HG03064 (cell line): ENCODE data around the gene STK11.

Experiments
- ATAC-seq: cut with Tn5 transposase; IDR thresholded peaks from one replicate; pipeline ENCODE4 v1.9.1; 2021; ENCODE audit warnings: low read depth; ENCODE audit not compliant: unreplicated experiment

Gene STK11, protein sequence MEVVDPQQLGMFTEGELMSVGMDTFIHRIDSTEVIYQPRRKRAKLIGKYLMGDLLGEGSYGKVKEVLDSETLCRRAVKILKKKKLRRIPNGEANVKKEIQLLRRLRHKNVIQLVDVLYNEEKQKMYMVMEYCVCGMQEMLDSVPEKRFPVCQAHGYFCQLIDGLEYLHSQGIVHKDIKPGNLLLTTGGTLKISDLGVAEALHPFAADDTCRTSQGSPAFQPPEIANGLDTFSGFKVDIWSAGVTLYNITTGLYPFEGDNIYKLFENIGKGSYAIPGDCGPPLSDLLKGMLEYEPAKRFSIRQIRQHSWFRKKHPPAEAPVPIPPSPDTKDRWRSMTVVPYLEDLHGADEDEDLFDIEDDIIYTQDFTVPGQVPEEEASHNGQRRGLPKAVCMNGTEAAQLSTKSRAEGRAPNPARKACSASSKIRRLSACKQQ

DNA sequence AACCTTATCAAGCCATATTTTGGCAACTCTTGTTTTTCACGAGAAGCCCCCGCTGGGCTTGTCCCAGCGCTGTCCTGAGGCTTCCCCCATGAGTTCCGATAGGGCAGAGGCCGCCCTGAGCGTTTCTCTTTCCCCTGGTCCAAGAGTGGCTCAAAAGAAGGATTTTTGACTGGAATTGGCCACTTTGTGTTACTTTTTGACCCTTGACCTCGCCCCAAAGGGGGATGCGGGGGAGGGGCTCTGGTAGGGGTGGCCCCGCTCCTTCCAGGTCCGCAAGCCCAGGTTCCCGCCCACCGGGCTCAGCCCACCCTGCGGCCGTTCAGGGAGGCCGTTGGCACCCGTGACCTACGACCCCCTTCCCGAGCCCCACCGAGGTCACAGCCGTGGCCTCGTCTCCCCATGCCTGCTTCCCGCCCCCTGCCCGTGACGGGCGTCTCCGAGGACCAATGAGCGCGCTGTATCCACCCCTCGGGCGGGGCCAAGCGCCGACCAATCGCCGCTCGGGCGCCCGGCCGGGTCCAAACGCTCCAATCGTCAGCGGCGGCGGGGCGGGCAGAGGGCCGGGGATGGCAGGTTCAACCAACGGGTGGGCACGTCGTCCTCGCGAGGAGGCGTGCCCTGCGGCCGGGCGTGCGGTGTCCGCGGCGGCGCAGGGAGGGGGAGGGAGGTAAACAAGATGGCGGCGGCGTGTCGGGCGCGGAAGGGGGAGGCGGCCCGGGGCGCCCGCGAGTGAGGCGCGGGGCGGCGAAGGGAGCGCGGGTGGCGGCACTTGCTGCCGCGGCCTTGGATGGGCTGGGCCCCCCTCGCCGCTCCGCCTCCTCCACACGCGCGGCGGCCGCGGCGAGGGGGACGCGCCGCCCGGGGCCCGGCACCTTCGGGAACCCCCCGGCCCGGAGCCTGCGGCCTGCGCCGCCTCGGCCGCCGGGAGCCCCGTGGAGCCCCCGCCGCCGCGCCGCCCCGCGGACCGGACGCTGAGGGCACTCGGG lies at the start of gene STK11:
Gene STK11 (plus strand): TSS at position 665 of the 986 bp plus-strand sequence. CDS start 1,136 bp downstream, outside the sequence.
- peak; percentile 59 for ATAC-seq

DNA sequence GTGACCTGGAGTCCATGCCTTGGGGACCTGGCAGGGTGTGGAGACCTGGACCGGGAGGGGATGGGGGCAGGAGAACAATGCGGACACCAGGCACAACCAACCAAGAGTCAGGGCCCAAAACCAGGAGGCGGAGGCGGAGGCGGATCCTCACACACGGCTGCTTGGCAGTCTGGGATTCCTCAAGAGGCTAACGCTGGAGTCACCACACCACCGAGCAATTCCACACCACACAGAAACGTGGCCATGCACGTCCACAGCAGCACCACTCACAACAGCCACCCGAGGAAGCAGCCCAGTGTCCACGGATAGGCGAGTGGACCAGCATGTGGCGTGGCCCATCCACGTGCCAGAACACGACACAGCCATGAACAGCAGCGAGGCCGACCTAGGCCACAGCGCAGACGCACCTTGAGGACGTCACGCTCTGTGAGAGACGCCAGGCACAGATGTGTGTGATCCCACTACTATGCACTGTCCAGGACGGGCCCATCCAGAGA lies 49.2 kb upstream of the STK11 start:
- ATAC-seq: no peak

- ATAC-seq: no peak
Observed at GRCh38 chr19:1156830-1157615, 48.6 kb upstream of the STK11 start.

- no peak for ATAC-seq
Observed at GRCh38 chr19:1157931-1158884, 47.4 kb upstream of the STK11 start.

DNA sequence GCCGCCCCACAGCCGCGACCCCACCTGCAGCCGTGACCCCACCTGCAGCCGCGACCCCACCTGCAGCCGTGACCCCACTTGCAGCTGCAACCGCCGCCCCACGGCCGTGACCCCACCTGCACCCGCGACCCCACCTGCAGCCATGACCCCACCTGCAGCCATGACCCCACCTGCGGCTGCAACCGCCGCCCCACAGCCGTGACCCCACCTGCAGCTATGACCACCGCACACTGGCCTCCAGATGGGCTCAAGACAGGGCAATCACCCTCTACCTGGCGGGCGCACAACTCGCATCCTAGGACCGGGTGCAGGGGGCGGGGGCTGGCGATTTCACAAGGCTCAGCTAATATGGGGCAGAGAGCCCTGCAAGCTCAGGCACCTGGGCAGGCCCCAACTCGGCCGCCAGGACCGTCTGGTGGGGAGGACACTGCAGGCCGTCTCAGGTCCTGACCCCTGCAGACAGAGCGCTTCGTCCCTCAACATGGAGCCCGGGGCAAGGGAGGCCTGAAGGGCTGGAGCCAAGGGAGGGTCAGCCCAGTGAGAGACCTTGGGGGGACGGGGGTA lies 46.6 kb upstream of the STK11 start:
- no peak for ATAC-seq

DNA sequence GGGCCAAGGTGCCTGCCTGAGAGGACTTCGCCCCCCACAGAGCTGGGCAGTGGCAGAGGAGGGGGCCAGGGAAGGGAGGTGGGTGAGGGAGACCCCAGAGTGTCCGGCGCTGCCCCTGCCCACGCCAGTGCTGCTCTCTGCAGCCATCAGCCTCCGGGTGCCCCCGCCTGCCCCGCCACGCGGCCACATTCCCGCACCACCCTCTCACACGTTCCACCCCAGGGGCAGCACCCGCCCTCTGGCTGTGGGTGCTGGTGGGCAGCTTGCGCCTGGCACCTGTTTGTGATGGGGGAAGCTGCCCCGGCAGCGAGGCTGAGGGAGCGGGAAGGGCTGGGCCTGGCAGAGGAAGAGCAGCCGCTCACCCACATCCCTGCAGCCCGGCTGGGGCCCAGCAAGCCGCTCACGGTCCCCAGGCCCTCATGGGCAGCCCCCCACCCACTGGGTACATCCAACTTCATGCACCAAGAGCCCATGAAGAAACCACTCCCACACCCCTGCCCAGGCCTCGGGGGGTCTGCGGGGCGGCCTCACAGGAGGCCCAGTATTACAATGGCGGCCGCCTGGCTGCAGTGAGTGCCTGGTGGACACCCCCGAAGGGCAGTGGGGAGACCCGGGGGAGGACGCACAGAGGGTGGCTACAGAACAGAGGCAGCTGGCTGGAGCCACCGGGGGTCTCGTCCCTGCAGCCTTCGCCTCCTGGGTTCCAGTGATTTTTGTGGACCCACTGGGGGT lies 45.5 kb upstream of the STK11 start:
- no peak for ATAC-seq

DNA sequence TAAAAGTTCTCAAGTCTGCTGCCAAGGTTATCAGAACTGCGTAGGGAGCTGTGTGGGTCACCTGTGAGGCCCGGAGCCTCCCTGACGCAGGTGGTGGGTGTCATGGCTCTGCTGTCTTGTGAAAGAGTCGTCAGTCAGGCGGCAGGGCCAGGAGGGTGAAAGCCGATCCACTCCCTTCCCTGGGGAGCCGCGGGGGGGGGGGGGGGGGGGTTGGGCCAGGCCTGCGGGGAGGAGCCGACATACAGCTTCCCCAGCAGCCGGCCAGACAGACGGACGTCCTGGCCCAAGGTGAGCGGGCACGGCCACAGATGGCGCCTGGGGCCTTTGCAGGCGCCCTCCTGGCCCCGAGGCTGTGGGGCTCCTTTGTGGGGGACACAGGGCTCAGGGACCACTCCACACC lies 43.9 kb upstream of the STK11 start:
- no peak for ATAC-seq

GRCh38 chr19:1162404-1163282 lies 42.9 kb upstream of the STK11 start:
- ATAC-seq: no peak

- no peak for ATAC-seq
Observed at GRCh38 chr19:1163283-1163933, 42.2 kb upstream of the STK11 start.

DNA sequence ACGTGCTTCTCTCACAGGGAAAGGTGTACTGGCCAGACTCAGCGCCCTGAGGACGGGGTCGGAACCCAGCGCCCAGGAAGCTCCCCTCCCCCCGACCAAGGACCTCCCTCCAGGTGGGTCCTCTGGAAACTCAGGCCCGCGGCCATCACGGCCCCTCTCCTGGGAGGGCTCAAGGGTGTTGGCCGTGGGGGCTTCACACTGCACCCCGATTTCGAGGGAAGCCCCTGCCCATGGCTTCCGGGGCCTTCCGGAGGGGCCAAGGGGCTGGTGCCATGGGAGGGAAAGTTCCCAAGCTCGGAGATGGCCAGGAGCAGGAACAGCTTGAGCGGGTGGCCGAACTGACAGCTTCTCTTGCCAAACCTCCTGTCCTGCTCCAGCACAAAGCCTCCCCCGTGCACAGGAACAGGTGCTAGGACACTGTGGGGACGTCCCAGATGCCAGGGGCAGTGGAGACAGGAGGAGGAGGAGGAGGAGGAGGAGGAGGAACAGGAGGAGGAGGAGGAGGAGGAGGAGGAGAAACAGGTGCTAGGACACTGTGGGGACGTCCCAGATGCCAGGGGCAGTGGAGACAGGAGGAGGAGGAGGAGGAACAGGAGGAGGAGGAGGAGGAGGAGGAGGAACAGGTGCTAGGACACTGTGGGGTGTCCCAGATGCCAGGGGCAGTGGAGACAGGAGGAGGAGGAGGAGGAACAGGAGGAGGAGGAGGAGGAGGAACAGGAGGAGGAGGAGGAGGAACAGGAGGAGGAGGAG lies 41.5 kb upstream of the STK11 start:
- no peak for ATAC-seq

GRCh38 chr19:1164684-1165531 lies 40.7 kb upstream of the STK11 start:
- no peak for ATAC-seq

DNA sequence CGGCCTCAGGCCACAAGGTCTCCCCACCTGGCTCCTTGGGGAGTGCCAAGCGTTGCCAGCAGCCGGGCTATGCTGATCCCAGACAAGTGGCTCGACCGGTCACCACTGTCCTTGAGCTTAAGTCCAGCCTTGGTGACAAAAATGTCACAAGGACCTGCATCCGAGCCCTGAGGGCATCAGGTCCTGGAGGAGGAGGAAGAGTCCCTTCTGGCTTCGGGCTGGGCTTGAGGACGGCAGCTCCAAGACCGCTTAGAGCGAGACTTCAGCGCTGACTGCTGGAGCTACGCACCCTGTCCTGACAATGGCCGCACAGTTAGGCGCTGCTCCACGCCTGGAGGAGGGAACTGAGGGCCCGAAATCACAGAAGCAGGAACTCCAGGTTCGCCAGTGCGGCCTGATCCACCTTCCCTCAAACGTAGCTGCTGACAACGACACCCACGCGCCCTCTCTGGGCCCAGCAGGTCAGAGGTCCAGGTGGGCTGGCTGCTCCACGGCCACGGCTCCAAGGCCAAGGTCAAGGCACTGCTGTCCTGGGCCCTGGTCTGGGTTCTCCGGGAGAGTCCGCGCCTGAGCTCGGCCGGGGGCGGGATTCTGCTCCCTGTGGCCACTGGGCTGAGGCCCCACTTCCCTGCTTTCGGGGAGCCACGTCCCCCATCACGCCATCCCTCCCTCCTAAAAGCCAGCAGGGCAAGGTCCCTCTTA lies 38.6 kb upstream of the STK11 start:
- ATAC-seq: no peak

DNA sequence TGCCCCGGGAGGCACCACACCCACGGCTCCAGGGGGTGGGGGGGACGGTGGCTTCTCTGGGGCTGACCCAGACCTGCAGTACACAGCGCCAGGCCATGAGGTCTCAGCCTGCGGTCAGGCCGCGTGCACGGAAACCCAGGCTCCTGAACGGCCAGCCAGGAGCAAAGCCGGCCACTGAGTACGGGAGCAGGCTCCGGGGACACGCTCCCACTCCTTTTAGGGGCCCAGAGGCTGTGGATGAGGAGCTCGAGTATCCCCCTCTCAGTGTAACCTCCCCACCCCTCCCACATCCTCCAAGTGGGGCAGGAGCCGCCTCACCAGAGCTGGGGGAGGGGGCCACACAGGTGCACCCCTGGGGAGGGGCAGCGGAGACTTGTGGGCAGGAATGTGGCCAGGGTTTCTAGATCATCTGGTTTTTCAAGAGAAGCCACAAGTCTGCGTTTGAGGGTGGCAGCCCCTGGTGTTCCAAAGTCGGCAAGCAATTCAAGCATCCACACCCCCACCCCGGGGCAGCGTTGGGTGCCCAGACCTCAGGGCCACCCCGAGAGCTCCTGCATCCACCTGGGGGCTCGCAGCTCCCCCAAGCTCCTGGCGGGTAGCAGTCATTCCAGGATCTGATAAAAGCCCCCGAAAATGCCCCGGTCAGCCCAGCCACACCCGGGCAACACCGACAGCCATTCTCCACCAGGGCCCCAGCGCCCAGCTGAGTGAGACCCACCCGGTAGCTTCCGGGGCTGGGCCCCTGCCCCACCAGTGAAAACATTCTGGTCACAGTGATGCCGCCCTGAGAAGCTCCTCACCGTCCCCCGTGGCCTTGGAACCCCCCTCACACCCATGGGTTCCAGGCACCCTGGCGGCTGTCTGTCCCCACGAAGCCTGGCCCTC lies 37.6 kb upstream of the STK11 start:
- no peak for ATAC-seq
